GM18502 (cell line): ENCODE measurements around the gene AP3B1.

Experiments used
- ATAC-seq: cut with Tn5 transposase; IDR thresholded peaks from one replicate; pipeline ENCODE4 v1.9.1; 2021; ENCODE audit warnings: mild to moderate bottlenecking; ENCODE audit not compliant: unreplicated experiment, poor library complexity

The AP3B1 gene

DNA sequence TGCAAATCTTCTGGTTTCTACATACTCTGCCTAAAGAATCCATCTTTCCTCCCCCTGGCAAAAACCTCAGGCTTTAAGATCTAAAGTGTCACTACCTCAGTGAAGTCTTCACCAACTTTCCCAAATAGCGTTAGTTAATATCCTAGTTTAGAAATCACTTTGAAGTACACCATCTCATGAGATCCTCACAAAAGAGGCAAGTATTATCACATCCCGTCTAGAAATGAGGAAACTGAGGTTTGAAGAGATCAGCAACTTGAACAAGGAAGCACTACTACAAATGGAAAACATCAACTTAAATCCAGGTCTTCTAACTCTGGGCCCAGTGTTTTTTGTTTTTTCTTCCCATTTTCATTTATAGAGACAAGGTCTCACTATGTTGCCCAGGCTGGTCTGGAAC, 4.6 kb downstream of the AP3B1 start:
- no peak for ATAC-seq

DNA sequence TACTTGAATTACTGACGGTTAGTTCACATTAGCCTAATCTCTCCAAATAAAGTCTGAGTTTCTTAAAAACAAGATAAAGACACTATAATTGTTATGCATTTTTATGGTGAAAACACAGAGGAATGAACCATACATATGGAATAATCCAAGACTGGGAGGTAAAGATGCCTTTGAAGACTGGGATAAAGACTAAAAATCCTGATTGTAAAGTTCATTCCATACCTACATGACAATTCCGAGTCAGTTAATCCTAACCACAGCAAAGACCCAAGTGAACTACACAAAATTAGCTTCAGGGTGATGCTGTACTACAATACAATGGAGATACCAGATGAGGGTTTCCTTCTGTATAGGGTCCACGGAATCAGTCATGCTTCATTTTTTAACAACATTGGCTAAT, 6.3 kb downstream of the AP3B1 start:
- no peak for ATAC-seq

DNA sequence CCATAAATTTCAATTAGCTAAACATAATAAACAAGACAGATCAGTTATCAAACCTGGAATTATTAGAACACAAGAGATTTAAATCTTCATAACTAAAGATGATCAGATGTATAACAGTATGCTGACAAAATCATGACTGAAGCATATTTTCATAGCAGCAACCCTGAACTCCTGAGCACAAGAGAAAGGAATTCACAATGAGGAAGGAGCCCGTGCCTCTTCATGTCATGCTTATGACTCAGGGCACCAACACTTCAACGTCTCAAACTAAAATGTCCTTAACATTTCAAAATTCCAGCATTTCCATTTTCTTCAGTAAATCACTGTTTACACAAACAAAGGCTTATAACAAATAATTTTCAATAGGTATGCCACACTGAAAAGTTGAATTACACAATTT, 6.7 kb downstream of the AP3B1 start:
- ATAC-seq: no peak

DNA sequence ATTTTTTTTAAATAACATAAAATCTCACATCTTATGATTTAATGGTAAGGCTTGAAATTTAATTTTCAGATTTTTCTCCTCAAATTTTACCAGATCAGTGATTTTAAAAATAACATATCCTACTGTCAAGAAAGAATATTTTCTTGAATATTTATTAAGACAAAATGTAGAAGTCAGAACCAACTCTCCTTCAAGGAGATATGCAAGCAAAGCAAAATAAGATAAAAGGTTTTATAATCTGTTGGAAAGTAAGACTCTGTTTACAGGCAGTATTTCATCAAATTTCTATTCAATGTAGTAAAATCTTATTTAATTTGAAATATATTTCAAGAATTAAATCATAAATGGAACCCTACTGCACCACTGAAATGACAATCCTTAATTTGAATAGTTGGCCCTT, 7.3 kb downstream of the AP3B1 start:
- no peak for ATAC-seq

DNA sequence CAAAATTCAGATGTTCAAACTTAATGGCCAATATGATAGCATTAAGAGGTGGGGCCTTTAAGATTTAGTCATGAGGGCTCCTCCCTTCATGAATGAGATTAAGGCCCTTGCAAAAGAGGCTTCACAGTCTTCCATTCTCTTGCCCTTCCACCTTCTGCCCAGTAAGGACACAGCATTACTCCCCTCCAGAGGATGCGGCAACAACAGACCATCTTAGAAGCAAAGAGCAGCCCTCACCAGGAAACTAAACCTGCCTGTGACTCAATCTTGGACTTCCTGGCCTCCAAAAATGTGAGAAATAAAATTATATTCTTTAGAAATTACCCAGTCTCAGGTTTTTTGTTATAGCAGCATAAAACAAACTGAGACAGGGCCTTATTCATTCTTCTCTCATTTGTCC, 8.2 kb downstream of the AP3B1 start:
- ATAC-seq: no peak

DNA sequence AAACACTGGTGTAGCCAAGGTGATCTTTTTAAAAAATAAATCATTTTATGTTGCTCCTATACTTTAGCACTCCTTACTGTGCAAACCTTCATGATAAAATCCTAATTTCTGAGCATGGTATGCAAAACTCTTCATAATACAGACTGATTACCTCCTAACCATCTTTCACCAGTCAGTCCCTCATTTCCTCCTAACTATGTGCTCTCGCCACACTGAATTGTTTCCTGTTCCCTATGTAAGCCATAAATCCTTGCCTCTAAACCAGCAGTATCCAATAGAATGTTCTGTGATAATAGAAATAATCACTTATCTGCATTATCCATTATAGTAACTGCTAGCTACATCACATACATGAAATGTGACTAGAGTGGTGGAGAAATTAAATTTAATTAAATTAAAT, 10.7 kb downstream of the AP3B1 start:
- ATAC-seq: no peak

DNA sequence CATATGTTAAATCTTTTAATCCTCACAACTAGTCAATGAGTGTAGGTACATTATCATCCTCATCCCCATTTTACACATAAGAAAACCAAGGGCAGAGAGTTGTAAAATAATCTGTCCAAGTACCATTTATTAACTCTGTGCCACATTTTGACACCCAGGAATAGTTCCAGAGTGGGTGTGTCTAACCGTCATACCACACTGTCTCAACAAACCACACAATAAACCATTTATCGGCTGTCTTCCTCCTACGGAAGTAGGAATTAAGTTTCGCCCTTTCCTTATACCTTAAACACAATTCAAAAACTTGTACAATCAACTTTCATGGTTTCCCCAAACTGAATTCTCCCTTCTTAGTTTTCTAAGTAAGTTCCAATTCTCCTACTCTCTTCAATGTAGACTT, 11.4 kb downstream of the AP3B1 start:
- ATAC-seq: no peak

DNA sequence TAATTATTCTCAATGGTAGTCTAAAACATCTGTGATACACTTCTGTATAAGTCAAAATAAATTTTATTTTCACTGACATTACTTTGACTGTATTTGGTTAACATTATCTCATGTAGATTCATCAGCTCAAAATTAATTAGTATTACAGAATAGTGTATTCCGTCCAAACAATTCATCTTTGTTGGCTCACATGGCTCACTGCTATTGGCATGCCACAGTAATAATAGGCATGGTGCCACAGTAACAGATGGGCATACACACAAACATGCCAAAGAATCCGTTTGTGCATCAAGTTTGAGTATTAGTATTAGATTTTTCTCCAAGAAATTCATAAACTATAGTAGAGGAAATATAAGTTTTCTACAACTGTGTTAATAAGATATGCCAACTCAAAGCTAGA, 14.2 kb downstream of the AP3B1 start:
- no peak for ATAC-seq

DNA sequence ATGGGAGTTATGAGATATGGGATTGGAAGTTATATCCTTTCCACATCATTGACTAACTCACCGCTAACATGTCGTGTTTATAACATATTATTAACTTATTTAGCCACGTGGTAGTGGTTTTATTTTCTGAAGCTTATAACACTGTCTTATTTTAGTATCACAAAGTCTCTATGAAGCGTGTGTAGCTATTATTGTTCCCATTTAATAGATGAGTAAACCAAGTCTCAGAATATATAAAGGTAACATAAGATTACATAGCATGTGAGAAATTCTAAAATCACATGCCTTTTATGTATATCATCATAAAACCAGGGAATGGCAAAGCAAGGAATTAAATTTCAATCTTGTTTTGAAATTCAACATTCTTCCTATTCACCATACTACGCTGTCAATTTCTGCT, 15.3 kb downstream of the AP3B1 start:
- no peak for ATAC-seq

DNA sequence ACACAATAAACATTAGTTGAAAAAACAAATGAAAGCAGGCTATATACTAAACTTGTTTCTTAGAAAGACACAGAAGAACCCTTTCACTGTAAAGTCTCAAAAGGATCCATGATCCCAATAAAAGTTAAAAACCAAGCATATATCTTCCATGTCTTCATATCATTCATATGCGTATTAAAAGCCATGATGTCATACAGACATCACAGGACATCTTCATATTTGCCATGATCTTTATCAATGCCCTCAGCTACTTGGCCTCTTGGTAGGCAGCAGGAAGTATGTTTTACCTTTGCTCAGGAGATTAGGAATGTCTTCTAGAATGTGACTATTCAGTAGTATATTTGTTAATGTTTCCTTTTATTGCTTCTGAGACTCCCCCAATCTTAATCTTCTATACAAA, 16.8 kb downstream of the AP3B1 start:
- no peak for ATAC-seq

DNA sequence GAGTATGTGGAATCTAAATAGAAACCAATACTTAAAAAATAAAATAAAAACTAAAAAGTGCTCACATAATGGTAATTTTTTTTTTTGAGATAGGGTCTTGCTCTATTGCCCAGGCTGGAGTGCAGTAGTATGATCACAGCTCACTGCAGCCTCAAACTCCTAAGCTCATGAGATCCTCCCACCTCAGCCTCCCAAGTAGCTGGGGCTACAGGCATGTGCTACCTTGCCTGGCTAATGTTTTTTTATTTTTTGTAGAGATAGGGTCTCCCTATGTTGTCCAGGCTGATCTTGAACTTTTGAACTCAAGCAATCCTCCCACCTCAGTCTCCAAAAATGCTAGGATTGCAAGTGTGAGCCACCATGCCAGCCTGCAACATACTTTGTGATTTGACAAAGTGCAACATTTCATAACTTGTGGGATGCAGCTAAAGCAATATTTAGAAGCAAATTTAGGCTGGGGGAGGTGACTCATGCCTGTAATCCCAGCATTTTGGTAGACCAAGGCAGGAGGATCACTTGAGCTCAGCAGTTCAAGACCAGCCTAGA, 18.4 kb downstream of the AP3B1 start:
- ATAC-seq: no peak

DNA sequence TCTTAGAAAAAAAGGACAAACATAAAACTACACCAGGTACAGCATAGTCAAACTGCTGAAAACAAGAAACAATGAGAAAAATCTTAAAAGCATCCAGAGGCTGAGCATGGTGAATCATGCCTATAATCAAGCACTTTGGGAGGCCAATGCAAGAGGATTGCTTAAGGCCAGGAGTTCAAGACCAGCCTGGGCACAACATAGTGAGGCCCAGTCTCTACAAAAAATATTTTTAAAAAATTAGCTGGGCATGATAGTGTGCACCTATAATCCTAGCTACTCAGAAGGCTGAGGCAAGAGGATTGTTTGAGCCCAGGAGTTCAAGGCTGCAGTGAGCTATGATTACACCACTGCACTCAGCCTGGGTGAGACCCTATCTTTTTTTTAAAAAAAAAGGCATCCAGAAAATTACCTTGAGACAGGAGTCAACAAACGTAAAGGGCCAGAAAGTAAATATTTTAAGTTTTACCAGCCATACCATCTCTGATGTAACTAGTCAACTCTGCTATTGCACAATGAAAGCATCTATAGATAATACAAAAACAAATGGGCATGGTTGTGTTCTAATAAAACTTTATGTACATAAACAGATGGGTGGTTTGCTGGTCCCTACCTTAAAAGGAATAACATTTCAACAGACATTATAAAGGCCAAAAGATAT, 19.8 kb downstream of the AP3B1 start:
- no peak for ATAC-seq

DNA sequence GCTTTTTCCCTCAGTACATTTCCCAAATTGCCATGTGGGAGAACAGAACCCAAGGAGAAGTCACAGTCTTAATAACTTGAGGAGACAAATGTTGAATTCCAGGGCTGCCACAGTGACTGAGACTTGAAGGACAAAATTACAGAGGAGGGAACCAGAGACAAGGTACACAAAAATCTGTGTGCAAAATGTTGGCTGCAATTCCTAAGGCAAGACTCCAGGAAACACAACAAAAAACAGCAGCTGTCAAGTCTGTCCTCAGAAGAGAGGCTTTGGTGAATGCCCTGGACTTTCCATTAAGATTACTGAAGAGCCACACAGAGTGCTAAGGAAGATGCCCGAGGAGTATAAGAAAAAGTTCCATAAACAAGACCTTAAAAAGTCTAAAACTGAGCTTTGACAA, 21.1 kb downstream of the AP3B1 start:
- ATAC-seq: no peak

DNA sequence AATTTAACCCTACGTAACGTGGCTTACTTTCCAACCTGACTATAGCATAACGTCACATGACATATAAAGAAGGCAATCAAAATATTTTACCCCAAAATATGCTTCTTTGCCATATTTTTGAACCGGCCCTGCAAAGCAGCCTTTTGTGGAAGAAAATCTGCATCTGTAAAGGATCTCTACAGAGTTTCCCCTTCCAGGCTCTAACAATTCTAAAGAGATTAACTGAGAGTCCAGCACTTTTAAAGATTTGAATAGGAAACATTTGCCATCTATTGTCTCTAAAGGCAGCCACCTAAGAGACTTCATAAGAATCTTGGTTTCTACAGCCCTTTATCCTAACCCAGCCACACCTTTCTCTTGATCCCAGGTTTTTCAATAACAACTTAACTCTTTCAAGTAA, 22.7 kb downstream of the AP3B1 start:
- no peak for ATAC-seq

DNA sequence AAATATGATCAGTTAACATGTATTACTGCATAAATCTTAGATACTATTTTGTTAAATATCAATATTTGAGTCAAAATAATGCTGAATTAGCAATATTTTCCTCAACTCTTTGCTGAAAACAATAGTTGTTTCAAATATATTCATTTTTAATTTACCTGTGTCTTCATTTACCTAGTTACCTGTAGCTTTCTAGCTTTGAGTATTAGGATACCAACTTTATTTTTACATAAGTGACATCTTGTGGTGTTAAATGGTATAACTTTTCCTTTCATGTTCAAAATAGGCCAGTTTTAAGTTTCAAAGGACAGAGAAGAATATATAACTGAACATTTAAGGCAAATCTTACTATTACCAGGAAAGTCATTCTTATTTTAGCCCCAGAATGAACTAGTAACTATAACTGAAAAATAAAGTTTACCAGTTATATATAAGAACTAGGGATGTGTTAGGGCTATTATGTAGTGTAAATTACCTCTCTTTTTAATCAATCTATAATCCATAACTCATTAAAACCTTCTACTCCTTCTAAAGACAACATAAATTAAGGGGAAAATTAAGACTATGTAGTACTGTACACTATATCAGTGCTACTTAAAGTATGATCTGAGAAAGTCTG, 25.3 kb downstream of the AP3B1 start:
- ATAC-seq: no peak

DNA sequence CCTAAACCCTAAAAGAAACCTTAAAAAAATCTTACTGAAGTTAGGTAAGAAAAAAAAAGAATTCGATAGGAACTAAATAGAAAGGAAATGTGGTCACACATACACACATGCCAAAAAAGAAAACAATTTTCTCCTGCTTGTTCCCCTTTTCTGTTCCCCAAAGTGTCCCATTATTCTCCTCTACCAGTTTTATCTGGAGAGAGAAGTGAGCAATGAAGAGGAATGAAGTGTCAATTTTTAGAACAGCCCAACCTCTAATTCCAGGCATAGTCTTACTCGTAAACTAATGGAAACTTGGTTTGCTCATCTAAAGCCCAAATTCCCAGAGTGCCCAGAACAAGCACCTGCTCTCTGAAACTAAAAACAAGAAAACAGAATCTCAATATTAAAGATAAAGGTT, 26.1 kb downstream of the AP3B1 start:
- ATAC-seq: no peak

DNA sequence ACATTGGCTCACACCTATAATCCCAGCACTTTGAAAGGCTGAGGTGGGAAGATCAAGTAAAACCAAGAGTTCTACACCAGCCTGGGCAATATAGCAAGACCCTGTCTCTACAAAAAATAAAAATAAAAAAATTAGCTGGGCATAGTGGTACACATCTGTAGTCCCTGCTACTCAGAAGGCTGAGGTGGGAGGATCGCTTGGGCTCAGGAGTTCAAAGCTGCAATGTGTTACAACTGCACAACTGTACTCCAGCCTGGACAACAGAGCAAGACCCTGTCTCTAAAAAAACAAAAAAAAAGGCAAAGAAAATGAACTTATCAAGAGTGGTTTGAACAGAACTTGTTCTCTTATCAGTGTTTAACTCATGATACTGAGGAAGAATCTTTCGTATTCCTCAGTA, 29.3 kb downstream of the AP3B1 start:
- no peak for ATAC-seq

DNA sequence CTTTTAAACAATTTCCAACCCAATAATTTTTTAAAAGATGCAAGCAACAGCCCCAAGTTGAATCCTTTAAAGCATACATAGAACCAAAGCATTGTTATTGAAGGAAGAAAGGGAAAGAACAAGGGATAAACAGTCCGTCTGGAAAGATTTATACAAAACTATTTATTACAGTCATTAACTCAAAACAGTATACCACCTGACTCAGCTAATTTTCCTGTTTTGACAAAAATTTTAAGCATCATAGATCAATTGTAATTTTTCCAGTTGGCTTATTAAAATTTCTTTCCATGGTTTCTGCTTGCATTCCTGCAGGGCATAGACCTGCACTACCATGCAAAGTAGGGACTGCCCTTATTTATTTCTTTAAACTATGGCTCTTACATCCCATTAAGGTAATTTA, 29.9 kb downstream of the AP3B1 start:
- ATAC-seq: no peak

DNA sequence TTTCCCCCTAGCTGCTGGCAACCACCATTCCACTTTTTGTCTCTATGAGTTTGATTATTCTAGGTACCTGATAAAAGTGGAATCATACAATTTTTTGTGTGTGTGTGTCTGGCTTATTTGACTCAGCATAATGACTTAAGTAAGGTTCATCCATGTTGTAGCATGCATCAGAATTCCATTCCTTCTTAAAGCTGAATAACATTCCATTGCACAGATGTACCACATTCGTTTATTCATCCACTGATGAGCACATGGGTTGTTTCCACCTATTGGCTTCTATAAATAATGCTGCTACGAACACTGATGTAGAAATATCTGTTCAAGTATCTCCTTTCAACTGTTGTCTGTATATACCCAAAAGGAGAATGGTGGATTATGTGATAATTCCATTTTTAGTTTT, 33.7 kb downstream of the AP3B1 start:
- no peak for ATAC-seq

DNA sequence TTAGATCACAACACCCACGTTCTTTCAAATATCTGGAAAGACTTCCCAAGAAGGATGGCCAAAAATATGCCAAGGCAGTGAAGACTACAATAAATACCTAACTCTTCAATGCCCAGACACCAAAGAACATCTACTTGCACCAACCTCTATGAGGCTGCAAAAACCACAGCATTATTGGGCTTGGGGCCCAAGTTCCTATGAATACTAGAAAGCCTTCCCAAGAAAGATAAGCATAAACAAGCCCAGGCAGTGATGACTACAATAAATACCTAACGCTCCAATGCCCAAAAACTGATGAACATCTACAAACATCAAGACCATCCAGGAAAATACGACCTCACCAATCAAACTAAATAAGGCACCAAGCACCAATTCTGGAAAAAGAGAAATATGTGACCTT, 41.3 kb downstream of the AP3B1 start:
- no peak for ATAC-seq

DNA sequence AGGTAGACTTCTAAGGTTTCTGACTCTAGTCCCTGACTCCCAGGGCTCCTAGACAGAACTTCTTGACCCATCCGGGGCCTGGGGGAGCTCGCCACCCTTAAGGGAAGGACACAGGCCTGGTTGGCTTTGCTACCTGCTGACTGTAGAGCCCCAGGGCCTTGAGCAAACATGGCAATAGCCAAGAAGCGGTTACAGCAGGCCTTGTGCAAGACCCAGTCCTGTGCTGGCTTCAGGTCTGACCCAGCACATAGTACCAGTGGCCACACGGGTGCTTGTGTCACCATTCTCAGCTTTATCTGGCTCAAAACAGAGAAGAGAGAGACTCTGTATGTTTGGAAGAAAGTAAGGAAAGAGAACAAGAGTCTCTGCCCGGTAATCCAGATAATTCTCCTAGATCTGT, 41.8 kb downstream of the AP3B1 start:
- no peak for ATAC-seq

DNA sequence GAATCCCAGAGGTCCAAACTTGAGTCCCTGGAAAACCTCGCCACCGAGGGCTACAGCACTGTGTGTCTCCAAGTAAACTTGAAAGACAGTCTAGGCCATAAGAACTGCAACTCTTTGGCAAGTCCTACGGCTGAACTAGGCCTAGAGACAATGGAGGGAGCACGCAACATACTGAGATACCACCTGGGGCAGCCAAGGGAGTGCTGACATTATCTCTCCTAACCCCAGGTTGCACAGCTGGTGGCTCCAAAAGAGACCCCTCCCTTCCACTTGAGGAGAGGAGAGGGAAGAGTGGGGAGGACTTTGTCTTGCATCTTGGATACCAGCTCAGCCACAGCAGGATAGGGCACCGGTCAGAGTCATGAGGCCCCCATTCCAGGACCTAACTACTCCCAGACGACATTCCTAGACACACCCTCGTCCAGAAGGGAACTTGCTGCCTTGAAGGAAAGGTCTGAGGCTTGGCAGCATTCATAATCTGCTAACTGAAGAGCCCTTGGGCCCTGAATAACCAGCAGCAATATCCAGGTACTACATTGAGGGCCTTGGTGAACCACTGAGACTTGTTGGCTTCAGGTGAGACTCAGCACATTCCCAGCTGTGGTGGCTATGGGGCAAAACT, 42.7 kb downstream of the AP3B1 start:
- ATAC-seq: no peak
